ENCODE data around the gene TMEM121B. TPM values are rescaled to one million over a fixed set of nuclear protein-coding genes. Genes with fewer than 3 reads are reported as not detected.
"Not testable (repeated sequence)": the region's sequence is repeated elsewhere in the genome, so short reads cannot be mapped to it uniquely, and the experiment has no call there.

Gene TMEM121B
- total and polyA plus RNA-seq, 7 experiments from 2014 or later: 0.13 to 2.6 (median 0.24) TPM; not detected in 2

- Histone ChIP-seq H3K27me3 (ENCODE audit: control insufficient read depth in 2 of 2, insufficient read depth in 2 of 2, low read length in 2 of 2) (no peaks in the 10 kb centered on the region), H3K9me3 (ENCODE audit: control insufficient read depth in 2 of 3, low read length in 3 of 3) (no peaks in the 10 kb centered on the region), H3K4me1 (ENCODE audit: control insufficient read depth in 2 of 2, insufficient read depth in 2 of 2, low read length in 2 of 2) (peaks cover 8 to 15% of the 10 kb centered on the region in 2 donors), H3K27ac (ENCODE audit: low read depth, low read length) (no peak overlapping the region), H3K36me3 (ENCODE audit: control insufficient read depth in 2 of 3, insufficient read depth in 3 of 3, low read length in 3 of 3) (peaks cover 0 to 20% (median 0%) of the 10 kb centered on the region in 3 experiments), H3K4me3 (ENCODE audit: low read length) (no peak overlapping the region)
- intact Hi-C loops (cut with micrococcal nuclease): no loop called here
- POLR2A ChIA-PET: no interaction called here
- Mint-ChIP-seq H3K36me3 (peaks cover 4 to 14% (median 12%) of the 10 kb centered on the region in 5 donors), H3K27ac (peak overlapping the region in 1 of 9 donors; percentile 16), H3K9me3 (no peaks in the 10 kb centered on the region), H3K4me1 (peaks cover 32 to 69% (median 47%) of the 10 kb centered on the region in 7 donors), H3K4me3 (no peak overlapping the region), H3K27me3 (no peaks in the 10 kb centered on the region)
- CTCF ChIA-PET: no interaction called here
- ATAC-seq (no peak), DNase-seq (no peak)
Measured at GRCh38 chr22:17152971-17153370, 31.8 kb upstream of the TMEM121B start.

DNA sequence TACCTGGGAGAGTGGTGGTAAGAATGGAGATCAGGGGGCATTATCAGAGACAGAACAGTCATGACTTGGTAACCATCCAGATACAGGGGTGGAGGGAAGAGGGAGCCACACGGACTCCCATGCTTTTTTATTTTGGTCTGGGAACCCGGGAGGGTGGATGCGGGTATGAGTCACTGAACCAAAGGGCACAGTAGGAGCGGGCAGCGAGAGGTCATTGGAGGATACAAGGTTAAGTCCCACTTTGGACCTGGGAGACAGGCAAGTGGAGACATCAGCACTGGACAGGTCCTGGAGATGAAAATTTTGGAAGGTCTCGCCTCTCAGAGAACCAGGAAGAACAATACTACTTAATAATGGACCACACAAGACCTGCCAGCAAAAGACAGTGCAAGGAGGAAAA is 31.2 kb upstream of the TMEM121B start:
- Mint-ChIP-seq H3K27ac (peak overlapping the region in 3 of 9 donors; percentile 5 to 61 (median 22)), H3K36me3 (peaks cover 8 to 19% (median 16%) of the 10 kb centered on the region in 5 donors), H3K27me3 (no peaks in the 10 kb centered on the region), H3K4me1 (peaks cover 28 to 63% (median 45%) of the 10 kb centered on the region in 7 donors), H3K9me3 (no peaks in the 10 kb centered on the region), H3K4me3 (peak overlapping the region in 1 of 10 donors; percentile 60)
- H3K4me1 ChIP-seq (ENCODE audit: control insufficient read depth in 2 of 2, insufficient read depth in 2 of 2, low read length in 2 of 2): peaks cover 3 to 9% of the 10 kb centered on the region in 2 donors
- ATAC-seq: no peak
- ChIA-PET POLR2A (no interaction called here), CTCF (no interaction called here)
- no peak for DNase-seq
- peaks cover 0 to 26% (median 3%) of the 10 kb centered on the region in 3 experiments for H3K36me3 ChIP-seq (ENCODE audit: control insufficient read depth in 2 of 3, insufficient read depth in 3 of 3, low read length in 3 of 3)
- intact Hi-C loops (cut with micrococcal nuclease): no loop called here
- H3K9me3 ChIP-seq (ENCODE audit: control insufficient read depth in 2 of 3, low read length in 3 of 3): no peaks in the 10 kb centered on the region
- H3K27me3 ChIP-seq (ENCODE audit: control insufficient read depth in 2 of 2, insufficient read depth in 2 of 2, low read length in 2 of 2): no peaks in the 10 kb centered on the region
- H3K4me3 ChIP-seq (ENCODE audit: low read length): no peak overlapping the region
- no peak overlapping the region for H3K27ac ChIP-seq (ENCODE audit: low read depth, low read length)

GRCh38 chr22:17149076-17149815 is 28.1 kb upstream of the TMEM121B start:
- peak overlapping the region in 3 of 9 donors; percentile 14 to 51 (median 41) for H3K27ac Mint-ChIP-seq
- peaks cover 0 to 38% (median 3%) of the 10 kb centered on the region in 3 experiments for H3K36me3 ChIP-seq (ENCODE audit: control insufficient read depth in 2 of 3, insufficient read depth in 3 of 3, low read length in 3 of 3)
- DNase-seq: no peak
- H3K9me3 ChIP-seq (ENCODE audit: control insufficient read depth in 2 of 3, low read length in 3 of 3): no peaks in the 10 kb centered on the region
- no peak overlapping the region for H3K4me3 ChIP-seq (ENCODE audit: low read length)
- H3K4me1 ChIP-seq (ENCODE audit: control insufficient read depth in 2 of 2, insufficient read depth in 2 of 2, low read length in 2 of 2): no peaks in the 10 kb centered on the region
- H3K4me3 Mint-ChIP-seq: no peak overlapping the region
- POLR2A ChIA-PET: no interaction called here
- H3K4me1 Mint-ChIP-seq: peaks cover 7 to 36% (median 23%) of the 10 kb centered on the region in 7 donors
- peaks cover 4 to 17% (median 12%) of the 10 kb centered on the region in 5 donors for H3K36me3 Mint-ChIP-seq
- no peaks in the 10 kb centered on the region for H3K27me3 Mint-ChIP-seq
- H3K9me3 Mint-ChIP-seq: no peaks in the 10 kb centered on the region
- no peak overlapping the region for H3K27ac ChIP-seq (ENCODE audit: low read depth, low read length)
- no peak for ATAC-seq
- intact Hi-C loops (cut with micrococcal nuclease): no loop called here
- CTCF ChIA-PET: no interaction called here
- H3K27me3 ChIP-seq (ENCODE audit: control insufficient read depth in 2 of 2, insufficient read depth in 2 of 2, low read length in 2 of 2): no peaks in the 10 kb centered on the region

DNA sequence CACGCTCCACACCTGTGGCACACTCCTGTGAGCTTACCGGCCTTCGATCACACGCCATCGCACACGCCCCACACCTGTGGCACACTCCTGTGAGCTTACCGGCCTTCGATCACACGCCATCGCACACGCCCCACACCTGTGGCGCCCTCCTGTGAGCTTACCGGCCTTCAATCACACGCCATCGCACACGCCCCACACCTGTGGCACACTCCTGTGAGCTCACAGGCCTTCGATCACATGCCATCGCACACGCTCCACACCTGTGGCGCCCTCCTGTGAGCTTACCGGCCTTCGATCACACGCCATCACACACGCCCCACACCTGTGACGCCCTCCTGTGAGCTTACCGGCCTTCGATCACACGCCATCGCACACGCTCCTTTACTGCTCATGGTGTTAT is 26.3 kb upstream of the TMEM121B start:
- H3K4me1 ChIP-seq (ENCODE audit: control insufficient read depth in 2 of 2, insufficient read depth in 2 of 2, low read length in 2 of 2); H3K9me3 Mint-ChIP-seq; H3K27ac ChIP-seq (ENCODE audit: low read depth, low read length); CTCF ChIA-PET; H3K27me3 ChIP-seq (ENCODE audit: control insufficient read depth in 2 of 2, insufficient read depth in 2 of 2, low read length in 2 of 2); intact Hi-C loops (cut with micrococcal nuclease); H3K4me3 ChIP-seq (ENCODE audit: low read length); ATAC-seq; H3K4me3 Mint-ChIP-seq; H3K9me3 ChIP-seq (ENCODE audit: control insufficient read depth in 2 of 3, low read length in 3 of 3); H3K27me3 Mint-ChIP-seq; DNase-seq: not testable (repeated sequence)
- peaks cover 8 to 22% (median 12%) of the 10 kb centered on the region in 5 donors for H3K36me3 Mint-ChIP-seq
- peak overlapping the region in 2 of 9 donors; percentile 75 to 90 for H3K27ac Mint-ChIP-seq
- H3K4me1 Mint-ChIP-seq: peaks cover 6 to 25% (median 15%) of the 10 kb centered on the region in 7 donors
- POLR2A ChIA-PET: interaction anchor here (0.6 kb wide), 1 partner anchor 69 kb away, joined by 4 read pairs; no protein-coding TSS in a partner anchor
- peaks cover 0 to 56% (median 3%) of the 10 kb centered on the region in 3 experiments for H3K36me3 ChIP-seq (ENCODE audit: control insufficient read depth in 2 of 3, insufficient read depth in 3 of 3, low read length in 3 of 3)

- CTCF ChIA-PET: interaction anchor here (1.0 kb wide), 1 partner anchor 27 kb away, joined by 3 read pairs; no protein-coding TSS in a partner anchor
- peak overlapping the region in 2 of 9 donors; percentile 36 to 67 for H3K27ac Mint-ChIP-seq
Measured at GRCh38 chr22:17145021-17145680, 24.0 kb upstream of the TMEM121B start.

GRCh38 chr22:17143826-17144225 is 22.7 kb upstream of the TMEM121B start:
- ATAC-seq (no peak), DNase-seq (no peak)
- H3K4me3 ChIP-seq (ENCODE audit: low read length): no peak overlapping the region
- POLR2A ChIA-PET: no interaction called here
- Mint-ChIP-seq H3K4me3 (no peak overlapping the region), H3K9me3 (no peaks in the 10 kb centered on the region), H3K27me3 (no peaks in the 10 kb centered on the region), H3K36me3 (peaks cover 7 to 27% (median 14%) of the 10 kb centered on the region in 5 donors), H3K4me1 (peaks cover 0 to 7% (median 2%) of the 10 kb centered on the region in 7 donors), H3K27ac (peak overlapping the region in 1 of 9 donors; percentile 59)
- H3K9me3 ChIP-seq (ENCODE audit: control insufficient read depth in 2 of 3, low read length in 3 of 3): no peaks in the 10 kb centered on the region
- peaks cover 0 to 77% (median 3%) of the 10 kb centered on the region in 3 experiments for H3K36me3 ChIP-seq (ENCODE audit: control insufficient read depth in 2 of 3, insufficient read depth in 3 of 3, low read length in 3 of 3)
- no peak overlapping the region for H3K27ac ChIP-seq (ENCODE audit: low read depth, low read length)
- no peaks in the 10 kb centered on the region for H3K27me3 ChIP-seq (ENCODE audit: control insufficient read depth in 2 of 2, insufficient read depth in 2 of 2, low read length in 2 of 2)
- CTCF ChIA-PET: no interaction called here
- intact Hi-C loops (cut with micrococcal nuclease): no loop called here
- no peaks in the 10 kb centered on the region for H3K4me1 ChIP-seq (ENCODE audit: control insufficient read depth in 2 of 2, insufficient read depth in 2 of 2, low read length in 2 of 2)

More at GRCh38 chr22:17145021-17145680, 24.0 kb upstream of the TMEM121B start:
- ATAC-seq (no peak), DNase-seq (no peak)
- no peak overlapping the region for H3K4me3 Mint-ChIP-seq
- intact Hi-C loops (cut with micrococcal nuclease): no loop called here
- Histone ChIP-seq H3K9me3 (ENCODE audit: control insufficient read depth in 2 of 3, low read length in 3 of 3) (no peaks in the 10 kb centered on the region), H3K36me3 (ENCODE audit: control insufficient read depth in 2 of 3, insufficient read depth in 3 of 3, low read length in 3 of 3) (peaks cover 0 to 79% (median 3%) of the 10 kb centered on the region in 3 experiments), H3K4me3 (ENCODE audit: low read length) (no peak overlapping the region), H3K4me1 (ENCODE audit: control insufficient read depth in 2 of 2, insufficient read depth in 2 of 2, low read length in 2 of 2) (no peaks in the 10 kb centered on the region), H3K27me3 (ENCODE audit: control insufficient read depth in 2 of 2, insufficient read depth in 2 of 2, low read length in 2 of 2) (no peaks in the 10 kb centered on the region), H3K27ac (ENCODE audit: low read depth, low read length) (no peak overlapping the region)
- peaks cover 0 to 7% (median 3%) of the 10 kb centered on the region in 7 donors for H3K4me1 Mint-ChIP-seq
- no peaks in the 10 kb centered on the region for H3K9me3 Mint-ChIP-seq
- H3K36me3 Mint-ChIP-seq: peaks cover 7 to 22% (median 13%) of the 10 kb centered on the region in 5 donors
- POLR2A ChIA-PET: no interaction called here
- no peaks in the 10 kb centered on the region for H3K27me3 Mint-ChIP-seq
